ENCODE data around the gene MYO1D. TPM values are rescaled to one million over a fixed set of nuclear protein-coding genes. Genes with fewer than 3 reads are reported as not detected.

The MYO1D gene
- total RNA-seq, 6 donors from 2014 or later, result 63.0 to 139 (median 91.9) TPM

GRCh38 chr17:32492648-32493289, 384.2 kb downstream of the MYO1D start:
- Histone ChIP-seq H3K36me3 (peaks cover 0 to 8% (median 0%) of the 10 kb centered on the region in 4 donors), H3K9me3 (no peaks in the 10 kb centered on the region), H3K27ac (peak overlapping the region in 1 of 4 donors; percentile 26), H3K4me3 (no peak overlapping the region), H3K27me3 (no peaks in the 10 kb centered on the region), H3K4me1 (peaks cover 19 to 37% (median 24%) of the 10 kb centered on the region in 4 donors)
- TF ChIP-seq EP300 (IDR thresholded peaks at IDR 0.05) (no peak), CTCF (IDR thresholded peaks at IDR 0.05) (no peak), POLR2A (IDR thresholded peaks at IDR 0.05) (no peak), POLR2AphosphoS5 (IDR thresholded peaks at IDR 0.05) (no peak)
- WGBS, 2 donors, result 78 to 80% methylated on average over 7 of the region's 7 CpGs
- ATAC-seq (ENCODE audit: low FRiP score in 2 of 2), result no peak
- DNase-seq, result no peak

- 80 to 84% methylated on average over 4 of the region's 4 CpGs for WGBS, 2 donors
- no peak overlapping the region for H3K27ac ChIP-seq
- peaks cover 24 to 42% (median 29%) of the 10 kb centered on the region in 4 donors for H3K4me1 ChIP-seq
Measured at GRCh38 chr17:32492264-32492589, 384.7 kb downstream of the MYO1D start.

GRCh38 chr17:32491371-32492263, 385.3 kb downstream of the MYO1D start:
- TF ChIP-seq POLR2A (IDR thresholded peaks at IDR 0.05), result no peak
- no peak for TF ChIP-seq CTCF (IDR thresholded peaks at IDR 0.05)
- TF ChIP-seq EP300 (IDR thresholded peaks at IDR 0.05), result no peak
- no peak for TF ChIP-seq POLR2AphosphoS5 (IDR thresholded peaks at IDR 0.05)
- Histone ChIP-seq H3K36me3 (peaks cover 0 to 8% (median 0%) of the 10 kb centered on the region in 4 donors), H3K27ac (no peak overlapping the region), H3K4me3 (no peak overlapping the region), H3K27me3 (no peaks in the 10 kb centered on the region), H3K9me3 (no peaks in the 10 kb centered on the region), H3K4me1 (peaks cover 24 to 44% (median 29%) of the 10 kb centered on the region in 4 donors)
- no peak for ATAC-seq (ENCODE audit: low FRiP score in 2 of 2)
- WGBS, 2 donors, result 82 to 85% methylated on average over 14 to 20 of the region's 21 CpGs
- peak in 1 of 2 donors; percentile 32 for DNase-seq

More at GRCh38 chr17:32492264-32492589, 384.7 kb downstream of the MYO1D start:
- H3K27me3 ChIP-seq, result no peaks in the 10 kb centered on the region
- ATAC-seq (ENCODE audit: low FRiP score in 2 of 2) (no peak), DNase-seq (no peak)
- peaks cover 0 to 8% (median 0%) of the 10 kb centered on the region in 4 donors for H3K36me3 ChIP-seq
- H3K9me3 ChIP-seq, result no peaks in the 10 kb centered on the region
- no peak overlapping the region for H3K4me3 ChIP-seq
- TF ChIP-seq POLR2AphosphoS5 (IDR thresholded peaks at IDR 0.05), result no peak
- no peak for TF ChIP-seq EP300 (IDR thresholded peaks at IDR 0.05)
- no peak for TF ChIP-seq POLR2A (IDR thresholded peaks at IDR 0.05)
- TF ChIP-seq CTCF (IDR thresholded peaks at IDR 0.05), result no peak

- no peak for TF ChIP-seq EP300 (IDR thresholded peaks at IDR 0.05)
- no peak for TF ChIP-seq CTCF (IDR thresholded peaks at IDR 0.05)
- no peak for TF ChIP-seq POLR2AphosphoS5 (IDR thresholded peaks at IDR 0.05)
- TF ChIP-seq POLR2A (IDR thresholded peaks at IDR 0.05), result no peak
- ATAC-seq (ENCODE audit: low FRiP score in 2 of 2) (no peak), DNase-seq (peak in 1 of 2 donors; percentile 48)
- 82 to 84% methylated on average over 9 to 16 of the region's 16 CpGs for WGBS, 2 donors
- Histone ChIP-seq H3K4me1 (peaks cover 22 to 42% (median 27%) of the 10 kb centered on the region in 4 donors), H3K4me3 (no peak overlapping the region), H3K27me3 (no peaks in the 10 kb centered on the region), H3K27ac (no peak overlapping the region), H3K36me3 (peaks cover 0 to 8% (median 0%) of the 10 kb centered on the region in 4 donors), H3K9me3 (no peaks in the 10 kb centered on the region)
Measured at GRCh38 chr17:32490101-32490482, 386.8 kb downstream of the MYO1D start.
